ENCODE results near the gene NDUFS6. TPM values are rescaled to one million over a fixed set of nuclear protein-coding genes. Genes with fewer than 3 reads are reported as not detected.

The NDUFS6 gene
- total RNA-seq, 1 donor from 2014 or later = 37.6 TPM

DNA sequence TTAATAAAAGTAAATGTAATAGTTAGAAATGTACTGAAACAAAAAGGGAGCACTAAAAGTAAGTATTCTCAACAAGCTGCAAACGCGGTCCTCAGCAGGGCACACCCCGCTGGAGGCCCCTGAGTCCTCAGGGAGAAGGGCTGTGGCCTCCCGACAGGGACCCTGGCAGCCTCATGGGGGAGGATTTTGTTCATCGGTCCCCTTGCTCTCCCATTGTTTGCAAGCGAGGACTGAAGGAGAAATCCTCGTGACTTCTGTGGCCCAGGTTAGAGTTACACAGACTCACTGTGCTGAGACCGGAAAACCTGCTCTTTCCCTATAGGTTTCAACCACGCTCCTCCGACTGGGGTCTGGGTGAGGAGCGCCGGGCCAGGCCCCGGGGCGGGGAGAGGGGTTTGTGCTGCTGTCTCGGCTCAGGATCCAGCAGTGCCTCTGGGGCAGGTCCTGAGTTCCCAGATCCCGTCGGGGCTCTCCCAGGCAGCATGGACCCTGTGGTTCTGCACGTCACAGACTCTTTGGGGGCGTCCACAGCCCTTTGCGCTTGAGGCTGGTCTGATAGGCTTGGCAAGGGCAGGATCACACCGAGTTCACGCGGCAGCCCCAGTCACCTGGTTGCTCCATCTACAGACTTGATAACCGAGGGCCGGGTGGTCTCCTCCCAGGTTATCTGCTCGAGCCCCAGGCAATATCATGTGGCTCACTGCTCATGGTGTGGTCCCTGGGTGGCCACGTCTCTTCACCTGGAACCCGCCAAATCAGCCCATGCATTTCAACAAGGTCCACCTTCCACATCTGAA, 40.4 kb upstream of the NDUFS6 start:
- Histone ChIP-seq H3K27ac (ENCODE audit: low read depth, low read length) (no peak overlapping the region), H3K4me1 (ENCODE audit: insufficient read depth, low read length) (no peaks in the 10 kb centered on the region), H4K20me1 (ENCODE audit: insufficient read depth, low read length) (no peaks in the 10 kb centered on the region), H3K4me2 (ENCODE audit: low read length) (no peak overlapping the region), H3K4me3 (ENCODE audit: insufficient read depth, low read depth, low read length) (no peak overlapping the region), H3K9ac (ENCODE audit: low read length) (no peak overlapping the region), H3K36me3 (ENCODE audit: insufficient read depth, low read length) (no peaks in the 10 kb centered on the region), H3K27me3 (ENCODE audit: insufficient read depth, low read length) (no peaks in the 10 kb centered on the region), H3K79me2 (ENCODE audit: insufficient read depth, low read length) (no peaks in the 10 kb centered on the region), H3K9me3 (ENCODE audit: insufficient read depth, low read depth, low read length) (no peaks in the 10 kb centered on the region), H2AFZ (ENCODE audit: low read depth, low read length) (no peak overlapping the region)
- no peak overlapping the region for H3K27ac Mint-ChIP-seq (ENCODE audit: unreplicated experiment)
- DNase-seq (ENCODE audit: low read depth) (no peak), FAIRE-seq (no peak)
- H3K36me3 Mint-ChIP-seq (ENCODE audit: low read depth, unreplicated experiment) = no peaks in the 10 kb centered on the region
- TF ChIP-seq EZH2 (IDR thresholded peaks at IDR 0.05; ENCODE audit: insufficient read depth, low read length) = no peak
- TF ChIP-seq, protein P1, sequence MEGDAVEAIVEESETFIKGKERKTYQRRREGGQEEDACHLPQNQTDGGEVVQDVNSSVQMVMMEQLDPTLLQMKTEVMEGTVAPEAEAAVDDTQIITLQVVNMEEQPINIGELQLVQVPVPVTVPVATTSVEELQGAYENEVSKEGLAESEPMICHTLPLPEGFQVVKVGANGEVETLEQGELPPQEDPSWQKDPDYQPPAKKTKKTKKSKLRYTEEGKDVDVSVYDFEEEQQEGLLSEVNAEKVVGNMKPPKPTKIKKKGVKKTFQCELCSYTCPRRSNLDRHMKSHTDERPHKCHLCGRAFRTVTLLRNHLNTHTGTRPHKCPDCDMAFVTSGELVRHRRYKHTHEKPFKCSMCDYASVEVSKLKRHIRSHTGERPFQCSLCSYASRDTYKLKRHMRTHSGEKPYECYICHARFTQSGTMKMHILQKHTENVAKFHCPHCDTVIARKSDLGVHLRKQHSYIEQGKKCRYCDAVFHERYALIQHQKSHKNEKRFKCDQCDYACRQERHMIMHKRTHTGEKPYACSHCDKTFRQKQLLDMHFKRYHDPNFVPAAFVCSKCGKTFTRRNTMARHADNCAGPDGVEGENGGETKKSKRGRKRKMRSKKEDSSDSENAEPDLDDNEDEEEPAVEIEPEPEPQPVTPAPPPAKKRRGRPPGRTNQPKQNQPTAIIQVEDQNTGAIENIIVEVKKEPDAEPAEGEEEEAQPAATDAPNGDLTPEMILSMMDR (IDR thresholded peaks at IDR 0.05; ENCODE audit: insufficient read depth, low read depth, low read length) = no peak
- no peak overlapping the region for H3K4me3 Mint-ChIP-seq (ENCODE audit: unreplicated experiment)
- peaks cover 8% of the 10 kb centered on the region for H3K9me3 Mint-ChIP-seq (ENCODE audit: unreplicated experiment)
- peaks cover 34% of the 10 kb centered on the region for H3K27me3 Mint-ChIP-seq (ENCODE audit: low read depth, unreplicated experiment)
- no peaks in the 10 kb centered on the region for H3K4me1 Mint-ChIP-seq (ENCODE audit: low read depth, unreplicated experiment)

- TF ChIP-seq, protein P1 (IDR thresholded peaks at IDR 0.05; ENCODE audit: insufficient read depth, low read depth, low read length) = no peak
- TF ChIP-seq EZH2 (IDR thresholded peaks at IDR 0.05; ENCODE audit: insufficient read depth, low read length) = no peak
- H3K4me3 ChIP-seq (ENCODE audit: insufficient read depth, low read depth, low read length) = no peak overlapping the region
- DNase-seq (ENCODE audit: low read depth) (no peak), FAIRE-seq (no peak)
- Mint-ChIP-seq H3K27ac (ENCODE audit: unreplicated experiment) (no peak overlapping the region), H3K36me3 (ENCODE audit: low read depth, unreplicated experiment) (no peaks in the 10 kb centered on the region), H3K4me1 (ENCODE audit: low read depth, unreplicated experiment) (no peaks in the 10 kb centered on the region), H3K27me3 (ENCODE audit: low read depth, unreplicated experiment) (peaks cover 31% of the 10 kb centered on the region), H3K9me3 (ENCODE audit: unreplicated experiment) (peaks cover 8% of the 10 kb centered on the region), H3K4me3 (ENCODE audit: unreplicated experiment) (no peak overlapping the region)
- no peaks in the 10 kb centered on the region for H4K20me1 ChIP-seq (ENCODE audit: insufficient read depth, low read length)
- H3K27me3 ChIP-seq (ENCODE audit: insufficient read depth, low read length) = no peaks in the 10 kb centered on the region
- H2AFZ ChIP-seq (ENCODE audit: low read depth, low read length) = no peak overlapping the region
- no peaks in the 10 kb centered on the region for H3K79me2 ChIP-seq (ENCODE audit: insufficient read depth, low read length)
- no peak overlapping the region for H3K9ac ChIP-seq (ENCODE audit: low read length)
- H3K27ac ChIP-seq (ENCODE audit: low read depth, low read length) = no peak overlapping the region
- H3K9me3 ChIP-seq (ENCODE audit: insufficient read depth, low read depth, low read length) = no peaks in the 10 kb centered on the region
- no peaks in the 10 kb centered on the region for H3K4me1 ChIP-seq (ENCODE audit: insufficient read depth, low read length)
- H3K4me2 ChIP-seq (ENCODE audit: low read length) = no peak overlapping the region
- no peaks in the 10 kb centered on the region for H3K36me3 ChIP-seq (ENCODE audit: insufficient read depth, low read length)
Observed at GRCh38 chr5:1761453-1761755, 39.8 kb upstream of the NDUFS6 start.

Data from astrocyte (in vitro differentiated cells and primary cell).